HepG2 (cell line): Measurements from ENCODE around the gene TAF3. TPM values are rescaled to one million over a fixed set of nuclear protein-coding genes. Genes with fewer than 3 reads are reported as not detected.

Source experiments
- ATAC-seq: fragments of 200-7000 bp; cut with Tn5 transposase; 3 replicates; pipeline ENCODE4 v1.9.1; 2020; ENCODE audit warnings: mild to moderate bottlenecking, moderate library complexity
- BruUV-seq: library from RNA; stranded (reverse); fragments of 400-500 nt; replicated peaks from 2 replicates; lab custom pipeline; 2021; lab: Mats Ljungman, UMichigan
- CTCF ChIA-PET: fragments of 300-600 bp; formaldehyde crosslinking; extraction: SDS; loops from one replicate; lab custom pipeline; 2021; ENCODE audit warnings: low total read pairs, inconsistent platforms, low intra/inter-chr PET ratio; lab: Yijun Ruan, JAX
- POLR2A ChIA-PET: fragments of 350-600 bp; sonication (Branson Sonifier 250); formaldehyde crosslinking; loops from one replicate; lab custom pipeline; 2020; ENCODE audit warnings: antibody characterized with exemption, inconsistent platforms; lab: Yijun Ruan, JAX
- DNase-seq: peaks from one replicate; pipeline ENCODE4 v3.0.0-alpha.2; 2015; ENCODE audit warnings: low spot score
- FAIRE-seq: peaks from 3 replicates; lab custom pipeline; 2011; peaks lifted over from hg19 to GRCh38; lab: Jason Lieb, UNC
- H2AFZ ChIP-seq: one replicate; pipeline ENCODE4 v1.6.1; 2011; ENCODE audit warnings: low read length, inconsistent platforms
- H3K27ac ChIP-seq: fragments of 300-600 bp; 3 replicates; pipeline ENCODE4 v1.8.0; 2011; ENCODE audit warnings: mixed run types, mild to moderate bottlenecking, mixed read lengths, low read length, inconsistent platforms; ENCODE audit not compliant: insufficient read depth; ENCODE audit errors: extremely low read length
- H3K27me3 ChIP-seq, 2 experiments: fragments of 200-600 bp in 1 of 2; 2 replicates in 1 of 2; 3 replicates in 1 of 2; pipeline versions ENCODE4 v1.6.0 to v1.8.0; 2011; ENCODE audit warnings: low read length in 2 of 2, mild to moderate bottlenecking in 2 of 2, moderate library complexity in 2 of 2, inconsistent platforms in 1 of 2; ENCODE audit not compliant: insufficient read depth in 2 of 2, control insufficient read depth in 1 of 2
- H3K36me3 ChIP-seq, 2 experiments: fragments of 200-600 bp in 1 of 2; replicated peaks in 1 of 2; 2 replicates in 1 of 2; 3 replicates in 1 of 2; pipeline versions ENCODE4 v1.5.1 to v1.8.0; 2011; ENCODE audit warnings: low read length in 2 of 2, inconsistent platforms in 1 of 2; ENCODE audit not compliant: insufficient read depth in 2 of 2, control insufficient read depth in 1 of 2
- H3K4me1 ChIP-seq: 2 replicates; pipeline ENCODE4 v1.5.1; 2012; ENCODE audit warnings: low read length, inconsistent platforms; ENCODE audit not compliant: insufficient read depth
- H3K4me2 ChIP-seq: 2 replicates; pipeline ENCODE4 v1.6.0; 2011; ENCODE audit warnings: low read depth, low read length, inconsistent platforms
- H3K4me3 ChIP-seq, 3 experiments: fragments of 200-600 bp in 1 of 3; sonication (generic), shearing (Covaris generic) in 1 of 3; replicated peaks in 1 of 3; 2 replicates each; pipeline ENCODE4 v1.5.1; 2011 to 2016; ENCODE audit warnings: low read length in 3 of 3, inconsistent platforms in 2 of 3, low read depth in 2 of 3, mild to moderate bottlenecking in 2 of 3, control low read depth in 1 of 3, mixed read lengths in 1 of 3; ENCODE audit not compliant: insufficient read depth in 1 of 3
- H3K79me2 ChIP-seq: one replicate; pipeline ENCODE4 v1.6.1; 2011; ENCODE audit warnings: low read length, inconsistent platforms; ENCODE audit not compliant: insufficient read depth
- H3K9ac ChIP-seq: 2 replicates; pipeline ENCODE4 v1.6.0; 2011; ENCODE audit warnings: mild to moderate bottlenecking, low read depth, low read length, inconsistent platforms; ENCODE audit not compliant: insufficient read depth
- H3K9me3 ChIP-seq: 2 replicates; pipeline ENCODE4 v1.5.1; 2012; ENCODE audit warnings: mild to moderate bottlenecking, low read length
- H4K20me1 ChIP-seq: 2 replicates; pipeline ENCODE4 v1.6.0; 2011; ENCODE audit warnings: inconsistent platforms, mild to moderate bottlenecking, low read length, moderate library complexity; ENCODE audit not compliant: insufficient read depth
- BORCS8-MEF2B ChIP-seq: sonication (generic); formaldehyde crosslinking; IDR thresholded peaks from 2 replicates; pipeline ENCODE4 v1.8.0; 2022; ENCODE audit warnings: mild to moderate bottlenecking, missing genetic modification reagents
- BRF2 ChIP-seq: sonication (generic); formaldehyde crosslinking; IDR thresholded peaks from 2 replicates; pipeline ENCODE4 v1.8.1; 2022; ENCODE audit warnings: mild to moderate bottlenecking, missing genetic modification reagents
- ETV6 ChIP-seq: sonication (generic); formaldehyde crosslinking; conservative IDR thresholded peaks from 2 replicates; pipeline ENCODE4 v1.4.0; 2020; ENCODE audit warnings: missing genetic modification reagents
- SOX6 ChIP-seq, 2 experiments: fragments of 450-650 bp in 1 of 2; sonication (generic) in 1 of 2; formaldehyde crosslinking in 1 of 2; IDR thresholded peaks; 2 replicates each; pipeline versions ENCODE4 v1.4.0 to v1.6.1; 2017 to 2020; ENCODE audit warnings: antibody characterized with exemption in 1 of 2, mild to moderate bottlenecking in 1 of 2, missing genetic modification reagents in 1 of 2
- ZC3H4 ChIP-seq: sonication (generic); formaldehyde crosslinking; IDR thresholded peaks from 2 replicates; pipeline ENCODE4 v1.4.0; 2020; ENCODE audit warnings: missing genetic modification reagents, borderline replicate concordance
- ZNF292 ChIP-seq: sonication (generic); formaldehyde crosslinking; IDR thresholded peaks from 2 replicates; pipeline ENCODE4 v1.8.1; 2022; ENCODE audit warnings: mild to moderate bottlenecking, low read depth, missing genetic modification reagents, borderline replicate concordance
- ZSCAN29 ChIP-seq: sonication (generic); formaldehyde crosslinking; conservative IDR thresholded peaks from 2 replicates; pipeline ENCODE4 v1.4.0; 2020; ENCODE audit warnings: mild to moderate bottlenecking, missing genetic modification reagents
- WGBS: methylation state at CpG from one replicate; pipeline ENCODE4 v1.1.6; 2017; ENCODE audit warnings: low lambda C conversion rate; 5-methylcytosine and 5-hydroxymethylcytosine counted together
- in situ Hi-C: cut with HindIII; loops from 2 replicates; pipeline ENCODE4 v1.10.0; 2017; ENCODE audit warnings: low pct_unique_long_range_greater_than_20kb; ENCODE audit not compliant: extremely low pct_ligation_motif_present
- intact Hi-C: fragments of 100-400 bp; cut with micrococcal nuclease; formaldehyde crosslinking; loops from one replicate; pipeline ENCODE4 v1.10.0; 2022; ENCODE audit not compliant: unreplicated experiment
- polyA plus RNA-seq, 8 experiments: library from polyadenylated mRNA; depleted of rRNA in 3 of 8; stranded (reverse) in 7 of 8; unstranded in 1 of 8; fragments of >200 nt; fragmentation: Illumina TruSeq in 4 of 8; extraction: Trizol in 4 of 8; gene quantifications; 2 replicates each; pipeline versions ENCODE4 v1.2.1 to v1.2.3, GENCODE V29; 2011 to 2016; ENCODE audit warnings: low read depth in 4 of 8, missing spikeins in 1 of 8, mixed read lengths in 1 of 8; ENCODE audit not compliant: insufficient read depth in 1 of 8
- total RNA-seq, 5 experiments: library from RNA; depleted of rRNA; stranded (reverse); fragments of >200 nt; fragmentation: Illumina TruSeq; extraction: Trizol; gene quantifications; 2 replicates each; pipeline ENCODE4 v1.2.3, GENCODE V29; 2016; ENCODE audit warnings: low read depth in 1 of 5

The TAF3 gene
- total and polyA plus RNA-seq, 2 of the 13 experiments (the other 11 are each of a cell fraction or from before 2014, with no cell fraction given) = 1.7 to 2.9 TPM

GRCh38 chr10:8056378-8056777, 238.1 kb downstream of the TAF3 start:
- no peak overlapping the region for H3K4me2 ChIP-seq
- POLR2A ChIA-PET = no interaction called here
- no peak for TF ChIP-seq ETV6
- TF ChIP-seq BRF2 (CRISPR knock-in tag) = no peak
- no peak for TF ChIP-seq SOX6 (IDR thresholded peaks at IDR 0.05)
- TF ChIP-seq SOX6 (CRISPR knock-in tag; IDR thresholded peaks at IDR 0.05) = no peak
- TF ChIP-seq ZC3H4 = no peak
- TF ChIP-seq, all 625 proteins: peak for 0
- H3K79me2 ChIP-seq = no peaks in the 10 kb centered on the region
- H3K9me3 ChIP-seq = no peaks in the 10 kb centered on the region
- no peaks in the 10 kb centered on the region for H3K4me1 ChIP-seq
- H3K27me3 ChIP-seq = peaks cover 16 to 87% of the 10 kb centered on the region in 2 experiments
- ATAC-seq = no peak
- H3K27ac ChIP-seq = no peak overlapping the region
- H4K20me1 ChIP-seq = peaks cover 8% of the 10 kb centered on the region; the same call in 1 of the 2 replicates
- no peak for DNase-seq
- no peak overlapping the region for H3K4me3 ChIP-seq
- WGBS = 62% methylated on average over 6 of the region's 6 CpGs
- no peak for FAIRE-seq
- intact Hi-C loops (no loop called here), in situ Hi-C loops (no loop called here)
- BruUV-seq = no TSS peak
- no peak overlapping the region for H3K9ac ChIP-seq
- H2AFZ ChIP-seq = no peak overlapping the region
- CTCF ChIA-PET = no interaction called here
- no peaks in the 10 kb centered on the region for H3K36me3 ChIP-seq

- ChIA-PET CTCF (no interaction called here), POLR2A (no interaction called here)
- FAIRE-seq = no peak
- intact Hi-C loops = no loop called here
- Histone ChIP-seq H3K36me3 (no peaks in the 10 kb centered on the region), H3K9me3 (no peaks in the 10 kb centered on the region), H3K79me2 (no peaks in the 10 kb centered on the region), H2AFZ (no peak overlapping the region), H4K20me1 (peaks cover 8% of the 10 kb centered on the region; the same call in 1 of the 2 replicates), H3K27ac (no peak overlapping the region), H3K9ac (no peak overlapping the region), H3K4me1 (no peaks in the 10 kb centered on the region), H3K27me3 (peaks cover 21 to 87% of the 10 kb centered on the region in 2 experiments), H3K4me3 (no peak overlapping the region), H3K4me2 (no peak overlapping the region)
- BruUV-seq = no TSS peak
- DNase-seq = no peak
- WGBS = 28% methylated on average over 6 of the region's 13 CpGs
- in situ Hi-C loops = no loop called here
- TF ChIP-seq ZSCAN29 (no peak), BORCS8-MEF2B (CRISPR knock-in tag) (no peak), ZNF292 (CRISPR knock-in tag) (no peak)
- ATAC-seq = no peak
Measured at GRCh38 chr10:8056871-8057331, 238.6 kb downstream of the TAF3 start.
